ENCODE measurements around the gene TRAM2. TPM values are rescaled to one million over a fixed set of nuclear protein-coding genes. Genes with fewer than 3 reads are reported as not detected.

TRAM2 gene
- total RNA-seq (2014; rRNA removed; shearing (Covaris generic)), result 116 and 176 TPM in 2 replicates

GRCh38 chr6:52577022-52577777, at the start of gene TRAM2:
Gene TRAM2, minus strand, starts transcription at chr6:52577060. Its CDS starts 145 bp downstream, at chr6:52576915.
- DNase-seq (ENCODE audit: low read depth), result peak; percentile 83

- DNase-seq (ENCODE audit: low read depth), result no peak
These were observed 46.0 kb upstream of the TRAM2 start for GRCh38 chr6:52622810-52623209.

GRCh38 chr6:52621631-52622030, 44.8 kb upstream of the TRAM2 start:
- no peak for DNase-seq (ENCODE audit: low read depth)

GRCh38 chr6:52620906-52621190, 44.0 kb upstream of the TRAM2 start:
- DNase-seq (ENCODE audit: low read depth), result no peak

- DNase-seq (ENCODE audit: low read depth), result no peak
These were observed 43.4 kb upstream of the TRAM2 start for GRCh38 chr6:52620055-52620905.

- no peak for DNase-seq (ENCODE audit: low read depth)
These were observed 40.2 kb upstream of the TRAM2 start for GRCh38 chr6:52617087-52617486.

- DNase-seq (ENCODE audit: low read depth), result no peak
These were observed 39.3 kb upstream of the TRAM2 start for GRCh38 chr6:52616059-52616690.

GRCh38 chr6:52612336-52613054, 35.6 kb upstream of the TRAM2 start:
- peak; percentile 97 for DNase-seq (ENCODE audit: low read depth)

GRCh38 chr6:52611833-52612232, 35.0 kb upstream of the TRAM2 start:
- DNase-seq (ENCODE audit: low read depth), result peak; percentile 48

- DNase-seq (ENCODE audit: low read depth), result peak; percentile 91
These were observed 34.0 kb upstream of the TRAM2 start for GRCh38 chr6:52610745-52611355.

GRCh38 chr6:52610011-52610410, 33.2 kb upstream of the TRAM2 start:
- DNase-seq (ENCODE audit: low read depth), result no peak

GRCh38 chr6:52605610-52606185, 28.8 kb upstream of the TRAM2 start:
- no peak for DNase-seq (ENCODE audit: low read depth)

- DNase-seq (ENCODE audit: low read depth), result peak; percentile 86
These were observed 26.3 kb upstream of the TRAM2 start for GRCh38 chr6:52603000-52603795.

- DNase-seq (ENCODE audit: low read depth), result no peak
These were observed 21.9 kb upstream of the TRAM2 start for GRCh38 chr6:52598824-52599190.

- DNase-seq (ENCODE audit: low read depth), result peak; percentile 81
These were observed 21.4 kb upstream of the TRAM2 start for GRCh38 chr6:52598123-52598823.

- DNase-seq (ENCODE audit: low read depth), result no peak
These were observed 20.9 kb upstream of the TRAM2 start for GRCh38 chr6:52597738-52598122.

GRCh38 chr6:52596371-52597028, 19.6 kb upstream of the TRAM2 start:
- DNase-seq (ENCODE audit: low read depth), result peak; percentile 74

GRCh38 chr6:52595796-52596130, 18.9 kb upstream of the TRAM2 start:
- peak; percentile 84 for DNase-seq (ENCODE audit: low read depth)

Data from M059J (cell line).